GM12872 (cell line): ENCODE results near the gene CREB3L4.

Experiments
- CTCF ChIP-seq: IDR thresholded peaks from 3 replicates; pipeline ENCODE4 v1.5.1; 2011; ENCODE audit warnings: low read depth, mild to moderate bottlenecking, low read length, moderate library complexity; ENCODE audit not compliant: insufficient read depth

Gene CREB3L4

GRCh38 chr1:153977250-153978240 lies 9.8 kb downstream of the CREB3L4 start, which contains the start of gene JTB:
Gene JTB (minus strand): TSS chr1:153977674. CDS start chr1:153977252, 422 bp downstream.
- TF ChIP-seq CTCF: no peak

- TF ChIP-seq CTCF: no peak
Measured at GRCh38 chr1:153978274-153978909, 10.7 kb downstream of the CREB3L4 start.

GRCh38 chr1:153984123-153984894 lies 16.6 kb downstream of the CREB3L4 start:
- no peak for TF ChIP-seq CTCF

GRCh38 chr1:153985341-153985912 lies 17.7 kb downstream of the CREB3L4 start:
- no peak for TF ChIP-seq CTCF

GRCh38 chr1:153985941-153986761 lies 18.4 kb downstream of the CREB3L4 start, which contains the start of gene RAB13:
Gene RAB13 (minus strand): TSS chr1:153986339. CDS start chr1:153986236, 103 bp downstream.
- TF ChIP-seq CTCF: no peak

- no peak for TF ChIP-seq CTCF
Measured at GRCh38 chr1:153987621-153988020, 19.9 kb downstream of the CREB3L4 start.
